ENCODE measurements around the gene SDCCAG8.

DNA sequence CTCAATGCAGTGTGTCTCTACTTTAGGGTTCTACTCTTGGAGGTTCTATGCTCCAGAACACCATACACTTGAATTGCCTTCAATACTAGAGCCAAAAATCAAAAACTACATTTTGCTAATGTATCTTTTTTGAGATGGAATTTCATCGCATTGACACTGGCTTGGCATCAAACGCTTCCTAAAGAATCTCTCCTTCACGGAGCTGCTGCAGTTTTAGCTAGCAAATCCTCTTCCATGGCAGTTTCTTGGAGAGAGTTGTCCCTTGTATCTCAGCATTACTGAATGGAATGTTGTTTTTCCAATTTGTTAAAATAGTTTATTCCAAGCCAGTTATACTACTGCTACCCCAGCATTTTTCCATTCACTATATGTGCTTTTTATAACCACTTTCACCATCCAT, 17.7 kb downstream of the SDCCAG8 start:
- TF ChIP-seq, protein P1, sequence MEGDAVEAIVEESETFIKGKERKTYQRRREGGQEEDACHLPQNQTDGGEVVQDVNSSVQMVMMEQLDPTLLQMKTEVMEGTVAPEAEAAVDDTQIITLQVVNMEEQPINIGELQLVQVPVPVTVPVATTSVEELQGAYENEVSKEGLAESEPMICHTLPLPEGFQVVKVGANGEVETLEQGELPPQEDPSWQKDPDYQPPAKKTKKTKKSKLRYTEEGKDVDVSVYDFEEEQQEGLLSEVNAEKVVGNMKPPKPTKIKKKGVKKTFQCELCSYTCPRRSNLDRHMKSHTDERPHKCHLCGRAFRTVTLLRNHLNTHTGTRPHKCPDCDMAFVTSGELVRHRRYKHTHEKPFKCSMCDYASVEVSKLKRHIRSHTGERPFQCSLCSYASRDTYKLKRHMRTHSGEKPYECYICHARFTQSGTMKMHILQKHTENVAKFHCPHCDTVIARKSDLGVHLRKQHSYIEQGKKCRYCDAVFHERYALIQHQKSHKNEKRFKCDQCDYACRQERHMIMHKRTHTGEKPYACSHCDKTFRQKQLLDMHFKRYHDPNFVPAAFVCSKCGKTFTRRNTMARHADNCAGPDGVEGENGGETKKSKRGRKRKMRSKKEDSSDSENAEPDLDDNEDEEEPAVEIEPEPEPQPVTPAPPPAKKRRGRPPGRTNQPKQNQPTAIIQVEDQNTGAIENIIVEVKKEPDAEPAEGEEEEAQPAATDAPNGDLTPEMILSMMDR (IDR thresholded peaks at IDR 0.05; ENCODE audit: low read depth, low read length, missing input control), result no peak
- TF ChIP-seq SP1 (IDR thresholded peaks at IDR 0.05) (no peak), ATF3 (IDR thresholded peaks at IDR 0.05) (no peak), NR2F2 (IDR thresholded peaks at IDR 0.05) (no peak), RAD21 (IDR thresholded peaks at IDR 0.05) (no peak), MAX (IDR thresholded peaks at IDR 0.05) (no peak), GABPA (IDR thresholded peaks at IDR 0.05 in 1 of 2, conservative IDR thresholded peaks at IDR 0.05 in 1 of 2) (no peak), JUND (IDR thresholded peaks at IDR 0.05) (no peak), TAF1 (conservative IDR thresholded peaks at IDR 0.05) (no peak), YY1 (IDR thresholded peaks at IDR 0.05) (no peak), EGR1 (IDR thresholded peaks at IDR 0.05; ENCODE audit: low read depth in 2 of 2) (no peak)
- TF ChIP-seq, protein P2, sequence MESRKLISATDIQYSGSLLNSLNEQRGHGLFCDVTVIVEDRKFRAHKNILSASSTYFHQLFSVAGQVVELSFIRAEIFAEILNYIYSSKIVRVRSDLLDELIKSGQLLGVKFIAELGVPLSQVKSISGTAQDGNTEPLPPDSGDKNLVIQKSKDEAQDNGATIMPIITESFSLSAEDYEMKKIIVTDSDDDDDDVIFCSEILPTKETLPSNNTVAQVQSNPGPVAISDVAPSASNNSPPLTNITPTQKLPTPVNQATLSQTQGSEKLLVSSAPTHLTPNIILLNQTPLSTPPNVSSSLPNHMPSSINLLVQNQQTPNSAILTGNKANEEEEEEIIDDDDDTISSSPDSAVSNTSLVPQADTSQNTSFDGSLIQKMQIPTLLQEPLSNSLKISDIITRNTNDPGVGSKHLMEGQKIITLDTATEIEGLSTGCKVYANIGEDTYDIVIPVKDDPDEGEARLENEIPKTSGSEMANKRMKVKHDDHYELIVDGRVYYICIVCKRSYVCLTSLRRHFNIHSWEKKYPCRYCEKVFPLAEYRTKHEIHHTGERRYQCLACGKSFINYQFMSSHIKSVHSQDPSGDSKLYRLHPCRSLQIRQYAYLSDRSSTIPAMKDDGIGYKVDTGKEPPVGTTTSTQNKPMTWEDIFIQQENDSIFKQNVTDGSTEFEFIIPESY (IDR thresholded peaks at IDR 0.05), result no peak
